Esophagus mucosa (tissue), 1 donor: ENCODE results near the gene COG5. TPM values are rescaled to one million over a fixed set of nuclear protein-coding genes. Genes with fewer than 3 reads are reported as not detected.

Source experiments
- ATAC-seq: fragments of 200-7000 bp; cut with Tn5 transposase; one replicate; pipeline ENCODE4 v1.9.1; 2020
- total RNA-seq: library from RNA; stranded (reverse); gene quantifications from one replicate; pipeline ENCODE4 v1.2.4, GENCODE V29; 2023
- donor health status: DM: yes; HTN: yes; CAD: no.

COG5 gene
- total RNA-seq, 1 donor from 2014 or later, result 20.9 TPM

DNA sequence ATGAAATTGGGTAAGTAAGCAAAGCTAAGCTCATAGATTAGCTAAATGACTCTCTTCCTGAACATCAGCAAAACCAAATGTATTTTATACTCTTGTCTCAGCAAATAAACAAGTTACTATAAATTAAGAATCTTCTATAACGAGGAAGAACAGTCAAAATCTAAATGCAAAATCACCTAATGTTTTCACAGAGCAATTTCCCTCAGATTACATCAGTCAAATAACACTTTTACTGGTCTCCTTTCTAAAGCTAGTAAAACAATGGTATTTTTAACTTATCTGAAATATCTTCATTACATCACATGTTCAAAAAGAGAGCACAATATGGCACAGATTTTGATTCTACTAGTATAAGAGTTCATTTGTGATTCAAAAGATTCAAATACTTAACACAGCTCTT, 110.3 kb downstream of the COG5 start:
- ATAC-seq, result no peak

DNA sequence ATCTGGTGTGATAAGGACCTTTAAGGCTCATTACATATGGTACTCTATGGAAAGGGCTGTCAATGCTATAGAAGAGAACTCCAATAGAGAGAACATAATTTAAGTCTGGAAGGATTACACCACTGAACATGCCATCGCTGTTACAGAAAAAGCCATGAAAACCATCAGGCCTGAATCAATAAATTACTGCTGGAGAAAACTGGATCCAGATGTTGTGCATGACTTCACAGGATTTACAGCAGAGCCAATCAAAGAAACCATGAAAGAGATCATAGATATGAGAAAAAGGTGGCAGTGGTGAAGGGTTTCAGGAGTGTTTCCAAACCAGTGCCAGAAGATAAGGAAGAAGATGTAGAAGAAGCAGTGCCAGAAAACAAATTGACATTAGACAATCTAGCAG, 112.8 kb downstream of the COG5 start:
- no peak for ATAC-seq

GRCh38 chr7:107446988-107447387, 116.7 kb downstream of the COG5 start:
- peak; percentile 54 for ATAC-seq

DNA sequence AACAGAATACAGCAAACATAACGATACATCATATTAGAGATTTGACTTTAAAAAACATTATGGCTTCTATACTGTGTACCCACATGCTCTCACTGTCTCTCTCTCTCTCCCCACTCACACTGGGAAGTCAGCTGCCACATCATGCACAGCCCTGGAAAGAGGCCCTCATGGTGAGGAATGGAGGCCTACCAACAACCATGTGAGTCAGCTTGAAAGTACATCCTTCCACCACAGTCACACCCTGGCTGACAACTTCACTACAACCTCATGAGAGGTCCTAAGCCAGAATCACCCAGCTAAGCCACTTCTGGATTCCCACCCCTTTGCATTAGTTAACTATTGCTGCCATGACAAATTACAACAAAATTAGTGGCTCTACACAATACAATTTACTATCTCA, 117.2 kb downstream of the COG5 start:
- ATAC-seq, result peak; percentile 63

GRCh38 chr7:107442678-107443077, 121.0 kb downstream of the COG5 start:
- no peak for ATAC-seq

DNA sequence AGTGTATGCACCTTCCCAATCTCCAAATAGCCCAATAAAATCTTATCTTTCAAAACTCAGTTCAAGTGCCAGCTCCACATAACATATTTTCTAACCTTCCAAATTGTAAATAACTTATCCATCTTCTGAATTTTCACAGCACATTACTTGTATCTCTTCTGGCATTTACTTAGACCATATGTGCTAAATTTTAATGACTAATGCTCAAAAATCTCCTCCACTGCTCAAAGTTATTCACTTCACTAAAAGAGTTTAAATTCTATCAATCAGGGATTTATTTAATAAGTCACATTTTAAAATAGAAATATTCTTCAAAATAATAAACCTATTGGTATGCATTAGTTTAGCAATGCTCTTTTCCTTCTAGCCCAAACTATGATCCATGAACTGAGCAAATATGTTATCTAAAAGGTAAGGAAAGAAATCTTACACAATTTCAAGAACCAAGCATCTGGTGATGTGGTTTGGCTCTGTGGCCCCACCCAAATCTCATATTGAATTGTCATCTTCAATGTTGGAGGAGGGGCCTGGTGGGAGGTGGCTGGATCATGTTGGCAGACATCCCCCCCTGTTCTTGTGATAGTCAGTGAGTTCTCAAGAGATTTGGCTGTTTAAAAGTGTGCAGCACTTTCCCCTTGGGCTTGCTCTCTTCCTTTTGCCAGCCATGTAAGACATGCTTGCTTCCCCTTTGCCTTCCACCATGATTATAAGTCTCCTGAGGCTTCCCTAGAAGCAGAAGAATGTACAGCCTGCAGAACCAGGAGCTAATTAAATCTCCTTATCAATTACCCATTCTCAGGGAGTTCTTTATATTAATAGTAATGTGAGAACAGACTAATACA, 121.9 kb downstream of the COG5 start:
- ATAC-seq, result no peak

- no peak for ATAC-seq
Observed at GRCh38 chr7:107439025-107439424, 124.7 kb downstream of the COG5 start.

GRCh38 chr7:107435749-107436148, 128.0 kb downstream of the COG5 start:
- ATAC-seq, result no peak

DNA sequence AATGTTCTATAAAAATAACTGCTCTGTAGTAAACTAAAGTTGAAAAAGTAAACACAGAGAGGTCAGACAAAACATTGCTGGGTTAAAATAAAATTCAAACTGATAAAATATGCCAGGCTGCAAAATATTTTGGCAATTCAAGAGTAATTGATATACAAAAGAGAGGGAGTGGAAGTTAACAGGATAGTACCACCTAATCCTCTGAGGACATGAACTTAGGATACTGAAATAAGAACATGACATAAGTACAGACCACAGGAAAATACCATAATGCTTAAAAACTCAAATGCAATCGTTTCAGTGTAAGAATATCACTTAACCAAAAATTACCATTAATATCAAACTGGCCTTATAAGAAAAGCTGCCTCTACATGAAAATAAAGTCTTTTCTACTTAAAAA, 131.5 kb downstream of the COG5 start:
- no peak for ATAC-seq

- no peak for ATAC-seq
Observed at GRCh38 chr7:107430057-107430456, 133.7 kb downstream of the COG5 start.

DNA sequence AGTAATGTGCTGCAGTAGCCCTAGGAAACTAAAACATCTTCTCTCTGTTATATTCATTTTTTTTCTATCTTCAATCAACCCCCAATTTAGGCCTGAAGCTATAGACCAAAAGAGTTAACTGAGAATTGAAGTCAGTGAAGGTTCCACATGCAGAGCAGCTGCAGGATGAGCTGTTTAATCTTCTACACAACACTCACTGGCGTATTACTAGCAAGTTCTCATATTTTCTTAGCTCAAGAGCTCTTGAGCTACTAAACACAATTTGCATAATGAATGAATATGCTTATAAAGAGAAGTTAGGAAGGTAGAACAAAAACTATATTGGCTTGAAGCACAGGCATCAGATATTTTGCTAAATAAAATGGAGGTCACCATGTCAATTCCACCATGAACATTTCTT, 135.1 kb downstream of the COG5 start:
- ATAC-seq, result no peak

GRCh38 chr7:107427462-107427861, 136.3 kb downstream of the COG5 start:
- ATAC-seq, result no peak

- ATAC-seq, result no peak
Observed at GRCh38 chr7:107414198-107414597, 149.5 kb downstream of the COG5 start.

GRCh38 chr7:107408349-107408748, 155.4 kb downstream of the COG5 start:
- ATAC-seq, result no peak

DNA sequence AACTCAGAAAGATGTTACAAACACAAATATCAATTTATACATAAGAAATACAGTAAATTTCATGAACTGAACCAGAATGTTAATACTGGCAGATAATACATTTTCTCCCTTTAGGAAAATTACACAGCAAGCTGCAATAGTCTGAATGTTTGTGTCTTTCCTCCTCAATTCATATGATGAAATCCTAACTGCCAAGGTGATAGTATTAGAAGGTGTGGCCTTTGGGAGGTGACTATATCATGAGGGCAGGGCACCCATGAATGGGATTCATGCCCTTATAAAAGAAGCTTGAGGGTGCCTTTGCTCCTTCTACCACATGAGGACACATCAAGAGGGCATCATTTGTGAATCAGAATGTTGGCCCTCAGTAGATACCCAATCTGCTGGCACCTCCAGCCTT, 158.2 kb downstream of the COG5 start:
- peak; percentile 95 for ATAC-seq

DNA sequence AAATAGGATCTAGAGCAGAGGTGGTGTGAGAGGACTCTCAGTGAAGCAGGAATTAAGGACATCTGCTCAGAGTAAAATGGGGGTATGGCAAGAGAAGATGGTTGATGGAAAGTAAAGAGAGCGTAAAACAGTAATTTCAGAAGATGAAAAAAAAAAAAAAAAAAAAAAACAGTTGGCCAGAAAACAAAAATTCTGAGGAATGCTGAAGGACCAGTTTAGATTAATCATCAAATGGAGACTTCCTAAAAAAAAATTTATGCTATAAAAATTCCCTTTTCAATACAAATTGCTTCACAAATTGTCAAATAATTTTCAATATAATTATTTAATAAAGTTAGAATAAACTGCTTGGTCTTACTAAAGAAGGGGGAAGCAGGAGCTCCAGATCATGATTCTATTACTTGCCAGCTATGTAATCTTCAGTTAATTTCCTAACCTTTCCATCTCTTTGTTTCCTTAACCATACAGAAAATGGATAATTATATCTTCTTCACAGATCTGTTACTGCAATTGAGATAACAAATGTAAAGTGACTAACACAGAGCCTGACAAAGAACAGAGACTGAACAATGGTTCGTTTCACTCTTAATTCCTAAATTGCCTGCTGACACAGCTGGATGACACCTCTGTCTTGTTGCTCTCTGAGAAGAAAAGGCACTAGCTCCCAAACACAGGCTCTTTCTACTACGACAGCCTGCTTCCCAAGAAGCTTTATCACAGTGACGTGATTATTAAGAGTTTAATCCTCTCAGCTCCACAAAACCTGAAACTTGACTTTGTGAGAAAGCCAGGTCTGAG, 158.8 kb downstream of the COG5 start:
- ATAC-seq, result peak; percentile 82

- ATAC-seq, result no peak
Observed at GRCh38 chr7:107398161-107398560, 165.6 kb downstream of the COG5 start.

GRCh38 chr7:107396990-107397389, 166.7 kb downstream of the COG5 start:
- ATAC-seq, result peak; percentile 95

GRCh38 chr7:107396081-107396480, 167.6 kb downstream of the COG5 start:
- no peak for ATAC-seq

DNA sequence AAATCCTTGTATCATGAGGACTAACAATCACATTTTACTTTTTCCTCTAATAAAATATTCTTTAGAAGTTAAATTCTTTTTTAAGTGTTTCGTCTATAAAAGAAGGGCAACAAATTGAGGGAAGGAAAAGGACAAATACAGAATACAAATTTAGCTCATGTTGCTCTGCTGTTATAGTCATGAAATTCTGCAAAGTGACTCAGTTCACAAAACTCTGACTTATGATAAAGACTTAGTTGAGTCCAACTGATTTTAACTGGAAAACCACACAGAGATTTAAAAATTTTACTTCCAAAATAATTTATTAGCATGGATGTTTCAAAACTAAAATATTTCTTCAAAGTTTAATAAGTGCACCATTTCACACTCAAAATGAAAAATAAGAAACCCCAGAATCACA, 168.9 kb downstream of the COG5 start:
- no peak for ATAC-seq

DNA sequence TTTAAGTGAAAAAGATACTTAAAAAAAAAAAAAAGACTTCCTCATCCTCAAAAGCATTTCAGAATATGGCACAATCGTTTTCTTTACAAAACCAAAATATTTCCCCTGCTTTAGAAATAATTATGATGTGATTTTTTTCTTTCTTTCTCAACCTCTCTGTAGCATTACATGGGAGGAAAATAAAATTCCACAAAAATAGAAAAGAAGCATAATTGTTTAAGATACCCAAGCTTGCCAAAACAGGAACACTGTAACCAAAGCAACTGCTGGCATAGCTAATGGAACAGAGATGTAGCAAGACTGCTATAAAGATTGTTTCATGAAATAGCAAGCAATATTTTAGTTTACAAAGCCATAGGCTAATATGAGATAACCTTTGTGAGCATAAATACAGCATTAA, 169.4 kb downstream of the COG5 start:
- ATAC-seq, result no peak

DNA sequence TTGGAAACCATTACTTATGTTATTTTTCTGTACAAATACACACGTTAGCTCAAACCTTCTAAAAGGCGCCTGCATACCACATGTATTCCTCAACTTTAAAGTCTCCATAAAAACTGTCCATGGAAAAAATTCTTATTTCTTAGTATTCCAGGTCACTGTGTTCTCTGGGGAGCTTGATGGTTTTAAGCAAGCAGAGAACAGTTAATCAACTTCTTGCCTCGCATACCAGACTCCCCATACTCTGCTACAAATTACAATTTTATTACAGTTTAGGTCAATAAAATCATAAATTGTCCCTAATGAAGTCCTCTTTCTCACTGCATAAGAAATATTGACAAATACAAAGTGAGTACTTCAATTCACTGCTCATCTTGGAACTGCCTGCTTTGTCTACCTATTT, 170.9 kb downstream of the COG5 start:
- ATAC-seq, result no peak

DNA sequence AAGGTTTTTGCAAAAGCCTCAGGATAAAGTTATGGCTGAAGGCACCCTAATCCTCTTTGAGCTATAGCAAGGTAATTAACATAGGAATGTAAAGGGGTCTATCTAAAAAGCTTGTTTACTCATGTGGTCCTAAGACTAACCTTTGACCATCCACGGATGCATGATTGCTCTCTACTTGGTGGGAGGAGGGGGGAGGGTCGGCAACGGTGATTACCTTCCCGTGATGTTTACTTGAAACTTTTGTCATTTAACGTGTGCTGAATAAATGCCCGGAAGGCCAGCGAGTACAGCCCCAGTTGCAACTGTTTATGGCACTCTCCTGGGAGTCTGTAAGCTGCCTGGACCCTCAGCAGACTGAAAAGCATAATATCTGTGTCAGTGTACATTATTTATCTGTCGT, 172.8 kb downstream of the COG5 start:
- no peak for ATAC-seq

- no peak for ATAC-seq
Observed at GRCh38 chr7:107388604-107389003, 175.1 kb downstream of the COG5 start.
